CD14-positive monocyte (primary cell): ENCODE results near the gene HOXB5. TPM values are rescaled to one million over a fixed set of nuclear protein-coding genes. Genes with fewer than 3 reads are reported as not detected.

Experiments used
- DNase-seq, 3 donors: peaks; one replicate each; pipeline ENCODE4 v3.0.0-alpha.2; 2011 to 2022
- H2AFZ ChIP-seq: 2 replicates; pipeline ENCODE4 v1.6.0; 2012; ENCODE audit warnings: mild to moderate bottlenecking, low read depth, low read length, inconsistent platforms; ENCODE audit not compliant: insufficient read depth, poor library complexity, severe bottlenecking
- H3K27ac ChIP-seq, 2 donors: 1 replicate in 1 of 2; 2 replicates in 1 of 2; pipeline ENCODE4 v1.5.1; 2012 to 2013; ENCODE audit warnings: low read length in 2 of 2, control low read depth in 1 of 2, inconsistent platforms in 1 of 2, low read depth in 1 of 2, mild to moderate bottlenecking in 1 of 2
- H3K27me3 ChIP-seq, 2 donors: one replicate each; pipeline versions ENCODE4 v1.6.0 to v1.6.1; 2011 to 2013; ENCODE audit warnings: low read length in 2 of 2; ENCODE audit not compliant: control insufficient read depth in 2 of 2, insufficient read depth in 2 of 2
- H3K36me3 ChIP-seq, 2 donors: replicated peaks in 1 of 2; 1 replicate in 1 of 2; 2 replicates in 1 of 2; pipeline versions ENCODE4 v1.5.1 to v1.6.1; 2012 to 2013; ENCODE audit warnings: low read length in 2 of 2, control low read depth in 1 of 2, inconsistent platforms in 1 of 2, mild to moderate bottlenecking in 1 of 2; ENCODE audit not compliant: insufficient read depth in 2 of 2, control insufficient read depth in 1 of 2
- H3K4me1 ChIP-seq, 2 donors: 1 replicate in 1 of 2; 2 replicates in 1 of 2; pipeline versions ENCODE4 v1.5.1 to v1.6.1; 2012 to 2013; ENCODE audit warnings: low read length in 2 of 2, control low read depth in 1 of 2, inconsistent platforms in 1 of 2, mild to moderate bottlenecking in 1 of 2, moderate library complexity in 1 of 2; ENCODE audit not compliant: insufficient read depth in 2 of 2, control insufficient read depth in 1 of 2
- H3K4me2 ChIP-seq: replicated peaks from 2 replicates; pipeline ENCODE3; 2012; ENCODE audit warnings: low read length, moderate library complexity, mild to moderate bottlenecking; ENCODE audit not compliant: poor library complexity, severe bottlenecking; ENCODE audit errors: extremely low read depth
- H3K4me3 ChIP-seq, 3 experiments: fragments of 200-600 bp in 1 of 3; sonication (generic) in 1 of 3; replicated peaks in 1 of 3; 1 replicate in 2 of 3; 2 replicates in 1 of 3; pipeline ENCODE4 v1.5.1; 2011 to 2013; ENCODE audit warnings: low read length in 3 of 3, mild to moderate bottlenecking in 3 of 3, control low read depth in 2 of 3, low read depth in 2 of 3, inconsistent platforms in 1 of 3, moderate library complexity in 1 of 3
- H3K79me2 ChIP-seq: 2 replicates; pipeline ENCODE4 v1.6.0; 2012; ENCODE audit warnings: mild to moderate bottlenecking, control low read depth, inconsistent platforms, low read length, moderate library complexity; ENCODE audit not compliant: insufficient read depth
- H3K9ac ChIP-seq: 2 replicates; pipeline ENCODE4 v1.6.0; 2017; ENCODE audit warnings: low read length, mild to moderate bottlenecking; ENCODE audit not compliant: insufficient read depth, poor library complexity, severe bottlenecking
- H3K9me3 ChIP-seq, 2 donors: replicated peaks in 1 of 2; 1 replicate in 1 of 2; 2 replicates in 1 of 2; pipeline versions ENCODE4 v1.5.1 to v1.6.1; 2012 to 2013; ENCODE audit warnings: low read length in 2 of 2, control low read depth in 1 of 2; ENCODE audit not compliant: control insufficient read depth in 1 of 2, insufficient read depth in 1 of 2
- H4K20me1 ChIP-seq: 2 replicates; pipeline ENCODE4 v1.6.0; 2012; ENCODE audit warnings: mild to moderate bottlenecking, low read length, control low read depth, moderate library complexity; ENCODE audit not compliant: insufficient read depth
- H3K27ac Mint-ChIP-seq, 7 donors: one replicate each; pipeline ENCODE4 v1.8.0; 2020; ENCODE audit warnings: mild to moderate bottlenecking in 7 of 7, mixed read lengths in 7 of 7, moderate library complexity in 6 of 7, inconsistent platforms in 2 of 7
- H3K27me3 Mint-ChIP-seq, 3 donors: one replicate each; pipeline ENCODE4 v1.8.0; 2021 to 2022; ENCODE audit warnings: low read depth in 3 of 3, mild to moderate bottlenecking in 3 of 3, mixed read lengths in 3 of 3, moderate library complexity in 3 of 3, inconsistent platforms in 1 of 3
- H3K36me3 Mint-ChIP-seq, 2 donors: one replicate each; pipeline ENCODE4 v1.8.0; 2020; ENCODE audit warnings: mixed read lengths in 2 of 2, inconsistent platforms in 1 of 2, mild to moderate bottlenecking in 1 of 2
- H3K4me1 Mint-ChIP-seq: one replicate; pipeline ENCODE4 v1.8.0; 2020; ENCODE audit warnings: mild to moderate bottlenecking, mixed read lengths
- H3K4me3 Mint-ChIP-seq, 2 donors: one replicate each; pipeline ENCODE4 v1.8.0; 2020; ENCODE audit warnings: mild to moderate bottlenecking in 2 of 2, mixed read lengths in 2 of 2, moderate library complexity in 1 of 2
- H3K9me3 Mint-ChIP-seq, 7 donors: one replicate each; pipeline ENCODE4 v1.8.0; 2020 to 2022; ENCODE audit warnings: mixed read lengths in 7 of 7, mild to moderate bottlenecking in 6 of 7, moderate library complexity in 6 of 7, inconsistent platforms in 2 of 7
- WGBS: methylation state at CpG from one replicate; pipeline ENCODE4 v1.1.5; 2013; ENCODE audit warnings: missing lambda C conversion rate; ENCODE audit not compliant: insufficient coverage; 5-methylcytosine and 5-hydroxymethylcytosine counted together
- intact Hi-C, 2 donors: fragments of 100-400 bp; cut with micrococcal nuclease; formaldehyde crosslinking; loops; one replicate each; pipeline versions ENCODE4 v1.15.0 to v1.15.1; 2023
- polyA plus RNA-seq, 3 donors: library from polyadenylated mRNA; depleted of rRNA in 1 of 3; unstranded in 2 of 3; stranded (reverse) in 1 of 3; fragments of 300-500 nt in 2 of 3; fragments of >200 nt in 1 of 3; fragmentation: Illumina TruSeq in 2 of 3; gene quantifications; 1 replicate in 2 of 3; 2 replicates in 1 of 3; pipeline ENCODE4 v1.2.3, GENCODE V29; 2012 to 2021
- TF ChIP-seq, protein P1 (sequence below): fragments of 200-600 bp; IDR thresholded peaks from one replicate; pipeline ENCODE4 v1.8.0; 2022; ENCODE audit warnings: antibody characterized with exemption, mild to moderate bottlenecking

HOXB5 gene
- polyA plus RNA-seq, 3 donors, result not detected

DNA sequence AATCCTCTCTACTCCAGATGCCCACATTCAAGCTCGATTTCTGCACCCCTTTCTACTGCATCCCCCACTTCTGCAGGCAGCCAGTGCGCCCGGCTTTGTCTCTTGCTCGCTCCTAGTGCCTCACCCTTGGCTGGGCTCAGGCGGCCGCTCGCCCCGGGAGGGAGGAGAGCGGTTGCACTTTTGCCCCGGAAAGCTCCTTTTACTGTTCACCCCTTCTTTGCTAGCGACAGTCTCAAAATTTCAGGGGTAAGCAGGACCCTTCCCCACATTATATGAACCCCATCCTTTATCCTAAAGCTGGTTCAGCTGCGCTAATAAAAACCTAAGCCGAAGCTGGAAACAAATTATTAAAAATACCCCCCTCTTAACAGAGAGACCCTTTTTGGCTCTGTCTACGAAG lies 1.0 kb downstream of the HOXB5 start:
- no peak overlapping the region for H3K27ac ChIP-seq
- H3K4me1 ChIP-seq, result peaks cover 21 to 34% of the 10 kb centered on the region in 2 donors
- peaks cover 0 to 32% (median 13%) of the 10 kb centered on the region in 7 donors for H3K9me3 Mint-ChIP-seq
- no peak overlapping the region for H3K4me2 ChIP-seq
- intact Hi-C loops, result loop anchor here (5.0 kb wide), 2 partner anchors 100 to 255 kb away; no protein-coding TSS in a partner anchor
- H3K9me3 ChIP-seq, result peaks cover 0 to 26% of the 10 kb centered on the region in 2 donors
- H3K4me1 Mint-ChIP-seq, result peaks cover 47% of the 10 kb centered on the region
- peak overlapping the region in 2 of 7 donors; percentile 36 to 64 for H3K27ac Mint-ChIP-seq
- H2AFZ ChIP-seq, result no peak overlapping the region
- WGBS, result 1% methylated on average over 8 of the region's 14 CpGs
- H4K20me1 ChIP-seq, result no peaks in the 10 kb centered on the region
- TF ChIP-seq, protein P1, sequence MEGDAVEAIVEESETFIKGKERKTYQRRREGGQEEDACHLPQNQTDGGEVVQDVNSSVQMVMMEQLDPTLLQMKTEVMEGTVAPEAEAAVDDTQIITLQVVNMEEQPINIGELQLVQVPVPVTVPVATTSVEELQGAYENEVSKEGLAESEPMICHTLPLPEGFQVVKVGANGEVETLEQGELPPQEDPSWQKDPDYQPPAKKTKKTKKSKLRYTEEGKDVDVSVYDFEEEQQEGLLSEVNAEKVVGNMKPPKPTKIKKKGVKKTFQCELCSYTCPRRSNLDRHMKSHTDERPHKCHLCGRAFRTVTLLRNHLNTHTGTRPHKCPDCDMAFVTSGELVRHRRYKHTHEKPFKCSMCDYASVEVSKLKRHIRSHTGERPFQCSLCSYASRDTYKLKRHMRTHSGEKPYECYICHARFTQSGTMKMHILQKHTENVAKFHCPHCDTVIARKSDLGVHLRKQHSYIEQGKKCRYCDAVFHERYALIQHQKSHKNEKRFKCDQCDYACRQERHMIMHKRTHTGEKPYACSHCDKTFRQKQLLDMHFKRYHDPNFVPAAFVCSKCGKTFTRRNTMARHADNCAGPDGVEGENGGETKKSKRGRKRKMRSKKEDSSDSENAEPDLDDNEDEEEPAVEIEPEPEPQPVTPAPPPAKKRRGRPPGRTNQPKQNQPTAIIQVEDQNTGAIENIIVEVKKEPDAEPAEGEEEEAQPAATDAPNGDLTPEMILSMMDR, result no peak
- no peak for DNase-seq
- H3K36me3 ChIP-seq, result no peaks in the 10 kb centered on the region
- H3K9ac ChIP-seq, result no peak overlapping the region
- peaks cover 82 to 100% of the 10 kb centered on the region in 2 donors for H3K27me3 ChIP-seq
- H3K27me3 Mint-ChIP-seq, result peaks cover 99 to 100% (median 100%) of the 10 kb centered on the region in 3 donors
- peak overlapping the region in 1 of 2 donors; percentile 92 for H3K4me3 Mint-ChIP-seq
- no peak overlapping the region for H3K4me3 ChIP-seq
- H3K79me2 ChIP-seq, result no peaks in the 10 kb centered on the region
- H3K36me3 Mint-ChIP-seq, result peaks cover 9 to 33% of the 10 kb centered on the region in 2 donors

DNA sequence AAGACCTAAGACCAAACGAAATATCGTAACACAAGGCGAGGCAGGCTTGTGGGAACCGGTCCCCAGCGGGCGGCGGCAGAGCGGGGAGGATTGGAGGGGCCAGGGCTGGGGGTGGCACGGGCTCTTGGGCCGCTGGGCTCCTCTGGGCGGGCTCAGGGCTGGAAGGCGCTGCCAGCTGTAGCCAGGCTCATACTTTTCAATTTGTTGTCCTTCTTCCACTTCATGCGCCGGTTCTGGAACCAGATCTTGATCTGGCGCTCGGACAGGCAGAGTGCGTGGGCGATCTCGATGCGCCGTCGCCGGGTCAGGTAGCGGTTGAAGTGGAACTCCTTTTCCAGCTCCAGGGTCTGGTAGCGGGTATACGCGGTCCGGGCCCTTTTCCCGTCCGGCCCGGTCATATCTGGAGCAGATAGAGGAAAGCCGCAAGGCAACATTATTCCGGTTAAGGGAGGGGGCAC lies 1.5 kb downstream of the HOXB5 start:
- TF ChIP-seq, protein P1, result no peak
- peaks cover 99 to 100% (median 100%) of the 10 kb centered on the region in 3 donors for H3K27me3 Mint-ChIP-seq
- Histone ChIP-seq H3K9me3 (peaks cover 0 to 26% of the 10 kb centered on the region in 2 donors), H3K79me2 (no peaks in the 10 kb centered on the region), H2AFZ (no peak overlapping the region), H4K20me1 (no peaks in the 10 kb centered on the region), H3K9ac (no peak overlapping the region), H3K36me3 (no peaks in the 10 kb centered on the region), H3K4me1 (peaks cover 21 to 34% of the 10 kb centered on the region in 2 donors), H3K4me3 (no peak overlapping the region), H3K27me3 (peaks cover 82 to 100% of the 10 kb centered on the region in 2 donors), H3K27ac (no peak overlapping the region), H3K4me2 (no peak overlapping the region)
- H3K36me3 Mint-ChIP-seq, result peaks cover 13 to 37% of the 10 kb centered on the region in 2 donors
- peaks cover 0 to 35% (median 13%) of the 10 kb centered on the region in 7 donors for H3K9me3 Mint-ChIP-seq
- no peak overlapping the region for H3K27ac Mint-ChIP-seq
- peaks cover 48% of the 10 kb centered on the region for H3K4me1 Mint-ChIP-seq
- DNase-seq, result no peak
- WGBS, result 8% methylated on average over 24 of the region's 33 CpGs
- peak overlapping the region in 1 of 2 donors; percentile 92 for H3K4me3 Mint-ChIP-seq
- intact Hi-C loops, result loop anchor here (5.0 kb wide), 2 partner anchors 100 to 255 kb away; no protein-coding TSS in a partner anchor
